ENCODE measurements around the gene PTPN3.

DNA sequence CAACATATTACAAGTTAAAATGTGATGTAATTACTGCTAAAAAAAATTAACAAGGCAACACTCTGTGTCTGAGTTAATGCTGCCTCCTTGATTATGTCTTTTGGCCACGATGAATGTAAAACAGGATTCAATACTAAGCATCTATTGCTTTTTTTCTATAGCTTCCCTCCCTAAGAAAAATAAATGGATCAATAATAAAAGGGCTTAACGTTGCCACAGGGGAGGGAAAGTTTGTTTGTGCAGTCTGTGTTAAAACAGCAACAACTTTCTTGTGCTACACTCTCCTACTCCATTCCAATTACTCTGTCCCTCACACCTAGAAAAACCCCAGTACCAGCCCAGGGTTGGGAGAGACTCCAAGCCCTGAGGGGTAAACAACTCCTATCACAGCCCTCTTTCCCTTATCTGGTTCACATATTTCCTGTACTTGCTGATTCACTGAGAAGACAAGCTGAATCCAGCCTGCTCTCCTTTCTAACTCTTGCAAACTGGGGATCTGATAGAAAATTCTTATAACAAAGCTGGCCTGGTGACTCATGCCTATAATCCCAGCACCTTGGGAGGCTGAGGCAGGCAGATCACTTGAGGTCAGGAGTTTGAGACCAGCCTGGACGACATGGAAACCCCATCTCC is 44.8 kb downstream of the PTPN3 start:
- TF ChIP-seq, protein P1, sequence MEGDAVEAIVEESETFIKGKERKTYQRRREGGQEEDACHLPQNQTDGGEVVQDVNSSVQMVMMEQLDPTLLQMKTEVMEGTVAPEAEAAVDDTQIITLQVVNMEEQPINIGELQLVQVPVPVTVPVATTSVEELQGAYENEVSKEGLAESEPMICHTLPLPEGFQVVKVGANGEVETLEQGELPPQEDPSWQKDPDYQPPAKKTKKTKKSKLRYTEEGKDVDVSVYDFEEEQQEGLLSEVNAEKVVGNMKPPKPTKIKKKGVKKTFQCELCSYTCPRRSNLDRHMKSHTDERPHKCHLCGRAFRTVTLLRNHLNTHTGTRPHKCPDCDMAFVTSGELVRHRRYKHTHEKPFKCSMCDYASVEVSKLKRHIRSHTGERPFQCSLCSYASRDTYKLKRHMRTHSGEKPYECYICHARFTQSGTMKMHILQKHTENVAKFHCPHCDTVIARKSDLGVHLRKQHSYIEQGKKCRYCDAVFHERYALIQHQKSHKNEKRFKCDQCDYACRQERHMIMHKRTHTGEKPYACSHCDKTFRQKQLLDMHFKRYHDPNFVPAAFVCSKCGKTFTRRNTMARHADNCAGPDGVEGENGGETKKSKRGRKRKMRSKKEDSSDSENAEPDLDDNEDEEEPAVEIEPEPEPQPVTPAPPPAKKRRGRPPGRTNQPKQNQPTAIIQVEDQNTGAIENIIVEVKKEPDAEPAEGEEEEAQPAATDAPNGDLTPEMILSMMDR (conservative IDR thresholded peaks at IDR 0.05): no peak
- TF ChIP-seq EZH2 (IDR thresholded peaks at IDR 0.05; ENCODE audit: low read depth): no peak
